H9 (cell line): ENCODE results near the gene WEE1. TPM values are rescaled to one million over a fixed set of nuclear protein-coding genes. Genes with fewer than 3 reads are reported as not detected.
"Not testable (repeated sequence)": the region's sequence is repeated elsewhere in the genome, so short reads cannot be mapped to it uniquely, and the experiment has no call there.

Experiments
- DNase-seq: peaks from one replicate; pipeline ENCODE4 v3.0.0-alpha.2; 2017
- H2AFZ ChIP-seq: one replicate; pipeline ENCODE4 v1.6.1; 2013; ENCODE audit warnings: mild to moderate bottlenecking, low read length, control low read depth, moderate library complexity
- H2AK5ac ChIP-seq: 2 replicates; pipeline ENCODE4 v1.6.1; 2013; ENCODE audit warnings: low read length, control low read depth, mixed read lengths; ENCODE audit not compliant: insufficient read length
- H2BK120ac ChIP-seq: one replicate; pipeline ENCODE4 v1.6.1; 2013; ENCODE audit warnings: low read depth, mild to moderate bottlenecking, low read length, control low read depth, inconsistent platforms; ENCODE audit not compliant: poor library complexity, severe bottlenecking
- H2BK12ac ChIP-seq: 2 replicates; pipeline ENCODE4 v1.6.1; 2013; ENCODE audit warnings: low read length, control low read depth, mixed read lengths, low read depth; ENCODE audit not compliant: insufficient read length
- H2BK15ac ChIP-seq: 2 replicates; pipeline ENCODE4 v1.6.1; 2013; ENCODE audit warnings: low read depth, low read length, control low read depth
- H2BK20ac ChIP-seq: one replicate; pipeline ENCODE4 v1.6.1; 2013; ENCODE audit warnings: low read depth, mild to moderate bottlenecking, low read length, control low read depth, inconsistent platforms; ENCODE audit not compliant: poor library complexity, severe bottlenecking
- H2BK5ac ChIP-seq: 2 replicates; pipeline ENCODE4 v1.6.1; 2013; ENCODE audit warnings: low read length, control low read depth, mixed read lengths; ENCODE audit not compliant: insufficient read length
- H3K14ac ChIP-seq: 2 replicates; pipeline ENCODE4 v1.6.1; 2013; ENCODE audit warnings: low read length, control low read depth; ENCODE audit not compliant: insufficient read depth
- H3K18ac ChIP-seq: 2 replicates; pipeline ENCODE4 v1.6.1; 2013; ENCODE audit warnings: low read depth, mild to moderate bottlenecking, mixed read lengths, low read length, control low read depth; ENCODE audit not compliant: insufficient read length
- H3K23ac ChIP-seq: 2 replicates; pipeline ENCODE4 v1.6.1; 2013; ENCODE audit warnings: low read length, control low read depth, mixed read lengths, low read depth; ENCODE audit not compliant: insufficient read length
- H3K23me2 ChIP-seq: 2 replicates; pipeline ENCODE4 v1.6.1; 2013; ENCODE audit warnings: low read depth, mild to moderate bottlenecking, mixed read lengths, low read length, control low read depth; ENCODE audit not compliant: insufficient read length, poor library complexity, severe bottlenecking
- H3K27ac ChIP-seq: 2 replicates; pipeline ENCODE4 v1.5.1; 2013; ENCODE audit warnings: low read length, control low read depth, mixed read lengths, low read depth; ENCODE audit not compliant: insufficient read length
- H3K27me3 ChIP-seq: 2 replicates; pipeline ENCODE4 v1.6.1; 2013; ENCODE audit warnings: low read length, control low read depth, inconsistent platforms; ENCODE audit not compliant: insufficient read depth
- H3K4ac ChIP-seq: 2 replicates; pipeline ENCODE4 v1.6.1; 2013; ENCODE audit warnings: low read depth, mild to moderate bottlenecking, control low read depth, inconsistent platforms, low read length, moderate library complexity
- H3K4me1 ChIP-seq: 2 replicates; pipeline ENCODE4 v1.6.1; 2013; ENCODE audit warnings: low read length, control low read depth, inconsistent platforms; ENCODE audit not compliant: insufficient read depth
- H3K4me2 ChIP-seq: 2 replicates; pipeline ENCODE4 v1.6.1; 2013; ENCODE audit warnings: low read length, control low read depth, mixed read lengths; ENCODE audit not compliant: insufficient read length, insufficient read depth
- H3K56ac ChIP-seq: 2 replicates; pipeline ENCODE4 v1.6.1; 2013; ENCODE audit warnings: low read depth, mild to moderate bottlenecking, mixed read lengths, low read length, control low read depth; ENCODE audit not compliant: insufficient read length
- H3K79me1 ChIP-seq: 2 replicates; pipeline ENCODE4 v1.6.1; 2013; ENCODE audit warnings: low read depth, mild to moderate bottlenecking, moderate library complexity, low read length, control low read depth, inconsistent platforms; ENCODE audit not compliant: insufficient read depth, poor library complexity, severe bottlenecking
- H3K79me2 ChIP-seq: 2 replicates; pipeline ENCODE4 v1.6.1; 2013; ENCODE audit warnings: low read length, control low read depth, inconsistent platforms; ENCODE audit not compliant: insufficient read depth
- H3K9ac ChIP-seq: 2 replicates; pipeline ENCODE4 v1.6.1; 2013; ENCODE audit warnings: low read length, control low read depth, mixed read lengths; ENCODE audit not compliant: insufficient read length; ENCODE audit errors: extremely low read depth
- H3K9me3 ChIP-seq: one replicate; pipeline ENCODE4 v1.6.1; 2013; ENCODE audit warnings: low read depth, low read length, inconsistent platforms; ENCODE audit not compliant: control insufficient read depth
- H3T11ph ChIP-seq: one replicate; pipeline ENCODE4 v1.6.1; 2013; ENCODE audit warnings: mild to moderate bottlenecking, low read length, control low read depth, inconsistent platforms
- H4K20me1 ChIP-seq: one replicate; pipeline ENCODE4 v1.6.1; 2013; ENCODE audit not compliant: control insufficient read depth, insufficient read length, insufficient read depth
- H4K5ac ChIP-seq: 2 replicates; pipeline ENCODE4 v1.6.1; 2013; ENCODE audit warnings: low read depth, mild to moderate bottlenecking, mixed read lengths, low read length, control low read depth; ENCODE audit not compliant: insufficient read length
- H4K8ac ChIP-seq: replicated peaks from 2 replicates; pipeline ENCODE4 v1.6.1; 2013; ENCODE audit warnings: low read length, control low read depth, mixed read lengths, low read depth; ENCODE audit not compliant: insufficient read length
- H4K91ac ChIP-seq: 2 replicates; pipeline ENCODE4 v1.6.1; 2013; ENCODE audit warnings: low read depth, mild to moderate bottlenecking, moderate library complexity, mixed read lengths, low read length, control low read depth; ENCODE audit not compliant: insufficient read length
- H3K27ac Mint-ChIP-seq, 3 experiments: 2 replicates in 2 of 3; 3 replicates in 1 of 3; pipeline ENCODE4 v1.8.0; 2020 to 2021; ENCODE audit warnings: mixed read lengths in 3 of 3, mild to moderate bottlenecking in 1 of 3, moderate library complexity in 1 of 3
- H3K27me3 Mint-ChIP-seq: 2 replicates; pipeline ENCODE4 v1.8.0; 2021; ENCODE audit warnings: low read depth, mild to moderate bottlenecking, moderate library complexity, mixed read lengths
- H3K36me3 Mint-ChIP-seq, 3 experiments: 2 replicates in 2 of 3; 3 replicates in 1 of 3; pipeline ENCODE4 v1.8.0; 2020 to 2021; ENCODE audit warnings: low read depth in 3 of 3, mixed read lengths in 3 of 3; ENCODE audit not compliant: insufficient read depth in 1 of 3
- H3K4me1 Mint-ChIP-seq, 2 experiments: 2 replicates each; pipeline ENCODE4 v1.8.0; 2020; ENCODE audit warnings: mixed read lengths in 2 of 2
- H3K4me3 Mint-ChIP-seq, 2 experiments: 2 replicates in 1 of 2; 3 replicates in 1 of 2; pipeline ENCODE4 v1.8.0; 2020 to 2021; ENCODE audit warnings: mild to moderate bottlenecking in 2 of 2, mixed read lengths in 2 of 2, moderate library complexity in 1 of 2
- H3K9me3 Mint-ChIP-seq, 2 experiments: 2 replicates in 1 of 2; 3 replicates in 1 of 2; pipeline ENCODE4 v1.8.0; 2020; ENCODE audit warnings: mild to moderate bottlenecking in 2 of 2, mixed read lengths in 2 of 2, moderate library complexity in 1 of 2
- WGBS: extraction: QIAGEN DNeasy Blood & Tissue Kit; methylation state at CpG from one replicate; pipeline ENCODE4 v1.1.7; 2013; ENCODE audit warnings: missing lambda C conversion rate, low lambda C conversion rate, mixed read lengths; ENCODE audit not compliant: insufficient read length; ENCODE audit errors: extremely low coverage; 5-methylcytosine and 5-hydroxymethylcytosine counted together
- total RNA-seq: library from RNA; stranded (reverse); gene quantifications from 2 replicates; pipeline ENCODE4 v1.2.1, GENCODE V29; 2021

WEE1 gene
- total RNA-seq, 1 experiment from 2014 or later, result 142 TPM

GRCh38 chr11:9623053-9623452 is 49.6 kb downstream of the WEE1 start:
- not testable (repeated sequence) for H3K9me3 ChIP-seq, DNase-seq
- H3K36me3 Mint-ChIP-seq, result peaks cover 0 to 12% (median 4%) of the 10 kb centered on the region in 3 experiments; a peak in 4 of 7 replicates

More at GRCh38 chr11:9623053-9623452, 49.6 kb downstream of the WEE1 start:
- not testable (repeated sequence) for H3K79me2 ChIP-seq, H3K27me3 ChIP-seq, H3K27ac Mint-ChIP-seq, H2AFZ ChIP-seq, H4K8ac ChIP-seq, H3K14ac ChIP-seq, H3K27ac ChIP-seq, H2BK120ac ChIP-seq, H3K23me2 ChIP-seq, H4K5ac ChIP-seq, H3K79me1 ChIP-seq, H3K56ac ChIP-seq, H3K27me3 Mint-ChIP-seq, H2AK5ac ChIP-seq, H4K91ac ChIP-seq, H4K20me1 ChIP-seq, H3K4ac ChIP-seq, H3K18ac ChIP-seq, H3K23ac ChIP-seq, H3K4me1 ChIP-seq, H3T11ph ChIP-seq, H2BK20ac ChIP-seq, H3K4me2 ChIP-seq, H2BK12ac ChIP-seq, H2BK15ac ChIP-seq, H2BK5ac ChIP-seq, H3K4me3 Mint-ChIP-seq, H3K9ac ChIP-seq
- H3K9me3 Mint-ChIP-seq, result peaks cover 0 to 11% of the 10 kb centered on the region in 2 experiments; a peak in 4 of 5 replicates
- no CpG with 5 or more reads among the region's 23 CpGs for WGBS
- peaks cover 36 to 41% of the 10 kb centered on the region in 2 experiments for H3K4me1 Mint-ChIP-seq
